HEK293 (cell line): ENCODE results near the gene HRG.
"Not testable (repeated sequence)": the region's sequence is repeated elsewhere in the genome, so short reads cannot be mapped to it uniquely, and the experiment has no call there.

ENCODE experiments used
- CTCF ChIA-PET: fragments of 350-600 bp; formaldehyde crosslinking; extraction: SDS; loops from one replicate; lab custom pipeline; 2021; ENCODE audit warnings: antibody characterized with exemption; lab: Yijun Ruan, JAX
- POLR2A ChIA-PET: fragments of 300-600 bp; formaldehyde crosslinking; extraction: SDS; loops from one replicate; lab custom pipeline; 2020; ENCODE audit warnings: antibody characterized with exemption, inconsistent platforms; lab: Yijun Ruan, JAX
- H3K27ac ChIP-seq: fragments of 200-500 bp; sonication (Bioruptor generic); 2 replicates; pipeline ENCODE4 v1.5.1; 2014; ENCODE audit warnings: low read depth, low read length, control low read depth, inconsistent platforms; ENCODE audit errors: extremely low read depth
- H3K36me3 ChIP-seq, 2 experiments: fragments of 200-500 bp in 1 of 2; sonication (Bioruptor generic) in 1 of 2; 1 replicate in 1 of 2; 2 replicates in 1 of 2; pipeline ENCODE4 v1.5.1; 2014 to 2017; ENCODE audit warnings: inconsistent platforms in 2 of 2, low read length in 2 of 2; ENCODE audit not compliant: control insufficient read depth in 2 of 2, insufficient read depth in 1 of 2
- H3K4me1 ChIP-seq: fragments of 200-500 bp; sonication (Bioruptor generic); 2 replicates; pipeline ENCODE4 v1.5.1; 2014; ENCODE audit warnings: mild to moderate bottlenecking, low read length, inconsistent platforms; ENCODE audit not compliant: control insufficient read depth, insufficient read depth
- H3K4me3 ChIP-seq: 2 replicates; pipeline ENCODE4 v1.5.1; 2011; ENCODE audit warnings: low read depth, mild to moderate bottlenecking, control low read depth, low read length, moderate library complexity
- H3K9me3 ChIP-seq: fragments of 200-500 bp; sonication (Bioruptor generic); 2 replicates; pipeline ENCODE4 v1.5.1; 2014; ENCODE audit warnings: low read depth, low read length, inconsistent platforms; ENCODE audit not compliant: control insufficient read depth, insufficient read depth
- EGR2 ChIP-seq: fragments of 450-650 bp; formaldehyde crosslinking; IDR thresholded peaks from 2 replicates; pipeline ENCODE4 v1.5.1; 2016; ENCODE audit warnings: low read depth, missing biosample characterization, missing genetic modification characterization
- GFI1B ChIP-seq: fragments of 450-650 bp; formaldehyde crosslinking; IDR thresholded peaks from 2 replicates; pipeline ENCODE4 v1.5.1; 2016; ENCODE audit warnings: missing biosample characterization, missing genetic modification characterization
- KLF10 ChIP-seq: fragments of 450-650 bp; IDR thresholded peaks from 2 replicates; pipeline ENCODE4 v1.5.1; 2018; ENCODE audit warnings: missing biosample characterization, mild to moderate bottlenecking, missing genetic modification characterization
- KLF16 ChIP-seq: fragments of 450-650 bp; formaldehyde crosslinking; IDR thresholded peaks from 2 replicates; pipeline ENCODE4 v1.5.1; 2017; ENCODE audit warnings: missing biosample characterization, missing genetic modification characterization
- REPIN1 ChIP-seq: fragments of 450-650 bp; formaldehyde crosslinking; IDR thresholded peaks from 2 replicates; pipeline ENCODE4 v1.5.1; 2017; ENCODE audit warnings: missing biosample characterization, missing genetic modification characterization, low read depth
- YY1 ChIP-seq: fragments of 450-650 bp; formaldehyde crosslinking; IDR thresholded peaks from 2 replicates; pipeline ENCODE4 v1.5.1; 2018; ENCODE audit warnings: missing biosample characterization, missing genetic modification characterization
- YY2 ChIP-seq: fragments of 450-650 bp; formaldehyde crosslinking; IDR thresholded peaks from 2 replicates; pipeline ENCODE4 v1.5.1; 2016; ENCODE audit warnings: missing biosample characterization, missing genetic modification characterization
- ZNF223 ChIP-seq: fragments of 450-650 bp; formaldehyde crosslinking; IDR thresholded peaks from 2 replicates; pipeline ENCODE4 v1.5.1; 2016; ENCODE audit warnings: missing biosample characterization, missing genetic modification characterization
- ZNF302 ChIP-seq: fragments of 450-650 bp; formaldehyde crosslinking; IDR thresholded peaks from 2 replicates; pipeline ENCODE4 v1.5.1; 2016; ENCODE audit warnings: missing biosample characterization, missing genetic modification characterization, low read depth
- ZNF416 ChIP-seq: fragments of 450-650 bp; formaldehyde crosslinking; IDR thresholded peaks from 2 replicates; pipeline ENCODE4 v1.5.1; 2016; ENCODE audit warnings: missing biosample characterization, missing genetic modification characterization
- ZNF549 ChIP-seq: fragments of 450-650 bp; IDR thresholded peaks from 2 replicates; pipeline ENCODE4 v1.5.1; 2018; ENCODE audit warnings: missing biosample characterization, missing genetic modification characterization, mild to moderate bottlenecking, inconsistent platforms, moderate library complexity
- ZNF555 ChIP-seq: fragments of 450-650 bp; formaldehyde crosslinking; conservative IDR thresholded peaks from 2 replicates; pipeline ENCODE4 v1.5.1; 2017; ENCODE audit warnings: missing biosample characterization, mild to moderate bottlenecking, missing genetic modification characterization, inconsistent platforms
- ZNF626 ChIP-seq: fragments of 450-650 bp; sonication (Bioruptor Pico); formaldehyde crosslinking; IDR thresholded peaks from 2 replicates; pipeline ENCODE4 v1.5.1; 2018; ENCODE audit warnings: missing biosample characterization, missing genetic modification characterization, inconsistent platforms
- ZNF629 ChIP-seq: fragments of 450-650 bp; formaldehyde crosslinking; IDR thresholded peaks from 2 replicates; pipeline ENCODE4 v1.5.1; 2017; ENCODE audit warnings: missing biosample characterization, missing genetic modification characterization
- ZNF654 ChIP-seq: fragments of 450-650 bp; formaldehyde crosslinking; IDR thresholded peaks from 2 replicates; pipeline ENCODE4 v1.5.1; 2016; ENCODE audit warnings: low read depth, missing biosample characterization, missing genetic modification characterization
- ZNF658 ChIP-seq: fragments of 450-650 bp; formaldehyde crosslinking; IDR thresholded peaks from 2 replicates; pipeline ENCODE4; 2016; ENCODE audit warnings: missing biosample characterization, missing genetic modification characterization
- ZNF701 ChIP-seq: fragments of 450-650 bp; formaldehyde crosslinking; IDR thresholded peaks from 2 replicates; pipeline ENCODE4 v1.5.1; 2016; ENCODE audit warnings: missing biosample characterization, missing genetic modification characterization
- ZNF785 ChIP-seq: fragments of 450-650 bp; formaldehyde crosslinking; IDR thresholded peaks from 2 replicates; pipeline ENCODE4 v1.5.1; 2016; ENCODE audit warnings: missing biosample characterization, missing genetic modification characterization
- ZSCAN18 ChIP-seq: fragments of 450-650 bp; formaldehyde crosslinking; IDR thresholded peaks from 2 replicates; pipeline ENCODE4 v1.5.1; 2016; ENCODE audit warnings: missing biosample characterization, missing genetic modification characterization
- TF ChIP-seq, protein P1 (sequence below): fragments of 450-650 bp; formaldehyde crosslinking; IDR thresholded peaks from 2 replicates; pipeline ENCODE4 v1.5.1; 2016; ENCODE audit warnings: missing biosample characterization, missing genetic modification characterization
- TF ChIP-seq, protein P2 (sequence below): fragments of 450-650 bp; formaldehyde crosslinking; IDR thresholded peaks from 2 replicates; pipeline ENCODE4 v1.5.1; 2016; ENCODE audit warnings: missing biosample characterization, missing genetic modification characterization, borderline replicate concordance
- TF ChIP-seq, protein P3 (sequence below): fragments of 450-650 bp; formaldehyde crosslinking; IDR thresholded peaks from 2 replicates; pipeline ENCODE4 v1.5.1; 2016; ENCODE audit warnings: missing biosample characterization, missing genetic modification characterization

Gene HRG

DNA sequence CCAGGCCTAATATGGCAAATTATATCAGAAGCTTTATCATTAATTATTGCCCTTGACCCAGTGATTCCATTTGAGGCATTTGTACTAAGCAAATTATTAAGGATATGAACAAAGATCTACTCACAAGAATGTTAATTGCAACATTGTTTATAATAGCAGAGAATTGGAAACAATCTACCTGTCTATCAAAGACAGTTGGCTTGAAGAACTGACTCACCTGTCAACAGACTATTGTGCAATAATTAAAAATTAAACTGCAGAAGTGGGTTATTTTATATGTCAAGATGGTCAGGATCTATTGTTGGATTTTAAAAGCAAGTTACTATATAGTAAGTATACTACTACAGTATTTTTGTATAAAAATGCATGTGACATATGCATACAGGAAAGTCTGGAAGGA lies 32.3 kb upstream of the HRG start:
- Histone ChIP-seq H3K36me3 (no peaks in the 10 kb centered on the region), H3K9me3 (no peaks in the 10 kb centered on the region), H3K4me1 (no peaks in the 10 kb centered on the region), H3K4me3 (no peak overlapping the region), H3K27ac (no peak overlapping the region)
- POLR2A ChIA-PET, result no interaction called here
- TF ChIP-seq ZNF302 (tag by site-specific recombination) (no peak), KLF10 (tag by site-specific recombination) (no peak), ZNF416 (tag by site-specific recombination) (no peak), ZNF629 (tag by site-specific recombination) (no peak), ZNF701 (tag by site-specific recombination) (no peak), ZSCAN18 (tag by site-specific recombination) (no peak), ZNF549 (tag by site-specific recombination) (no peak), REPIN1 (no peak), ZNF785 (tag by site-specific recombination) (no peak), EGR2 (tag by site-specific recombination) (no peak), ZNF223 (no peak), ZNF626 (tag by site-specific recombination) (no peak), YY1 (tag by site-specific recombination) (no peak)
- TF ChIP-seq, protein P1, sequence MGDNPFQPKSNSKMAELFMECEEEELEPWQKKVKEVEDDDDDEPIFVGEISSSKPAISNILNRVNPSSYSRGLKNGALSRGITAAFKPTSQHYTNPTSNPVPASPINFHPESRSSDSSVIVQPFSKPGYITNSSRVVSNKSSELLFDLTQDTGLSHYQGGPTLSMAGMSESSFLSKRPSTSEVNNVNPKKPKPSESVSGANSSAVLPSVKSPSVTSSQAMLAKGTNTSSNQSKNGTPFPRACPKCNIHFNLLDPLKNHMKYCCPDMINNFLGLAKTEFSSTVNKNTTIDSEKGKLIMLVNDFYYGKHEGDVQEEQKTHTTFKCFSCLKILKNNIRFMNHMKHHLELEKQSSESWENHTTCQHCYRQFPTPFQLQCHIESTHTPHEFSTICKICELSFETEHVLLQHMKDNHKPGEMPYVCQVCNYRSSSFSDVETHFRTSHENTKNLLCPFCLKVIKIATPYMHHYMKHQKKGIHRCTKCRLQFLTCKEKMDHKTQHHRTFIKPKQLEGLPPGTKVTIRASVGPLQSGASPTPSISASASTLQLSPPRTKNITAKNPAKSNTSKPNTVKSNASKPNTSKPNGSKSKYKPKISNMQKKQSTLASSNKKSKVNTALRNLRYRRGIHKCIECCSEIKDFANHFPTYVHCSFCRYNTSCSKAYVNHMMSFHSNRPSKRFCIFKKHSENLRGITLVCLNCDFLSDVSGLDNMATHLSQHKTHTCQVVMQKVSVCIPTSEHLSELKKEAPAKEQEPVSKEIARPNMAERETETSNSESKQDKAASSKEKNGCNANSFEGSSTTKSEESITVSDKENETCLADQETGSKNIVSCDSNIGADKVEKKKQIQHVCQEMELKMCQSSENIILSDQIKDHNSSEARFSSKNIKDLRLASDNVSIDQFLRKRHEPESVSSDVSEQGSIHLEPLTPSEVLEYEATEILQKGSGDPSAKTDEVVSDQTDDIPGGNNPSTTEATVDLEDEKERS (tag by site-specific recombination), result no peak
- CTCF ChIA-PET, result no interaction called here

DNA sequence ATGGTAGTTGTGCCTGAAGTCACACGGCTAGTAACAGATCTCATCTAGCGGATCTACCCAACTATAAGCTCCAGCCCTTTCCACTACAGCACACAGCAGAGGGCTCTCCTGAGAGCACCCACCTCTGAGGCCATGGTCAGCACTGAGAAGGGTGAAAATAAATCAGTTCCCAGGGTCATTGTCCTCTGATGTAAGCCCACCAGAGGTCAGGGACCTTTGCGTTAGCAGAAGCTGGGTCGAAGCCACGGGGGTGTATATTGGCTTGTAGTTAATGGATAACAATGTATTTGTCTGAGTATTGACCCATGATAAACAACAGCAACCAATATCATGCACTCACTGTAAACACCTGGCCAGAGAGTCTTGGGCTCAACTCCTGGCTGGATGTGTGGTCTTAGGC lies 31.6 kb upstream of the HRG start:
- CTCF ChIA-PET, result interaction anchor here (0.5 to 1.4 kb wide), 3 partner anchors 17 to 1139 kb away, joined by 3 to 5 read pairs (median 3); partner anchors contain the start of gene AHSG
- POLR2A ChIA-PET, result not testable (repeated sequence)

DNA sequence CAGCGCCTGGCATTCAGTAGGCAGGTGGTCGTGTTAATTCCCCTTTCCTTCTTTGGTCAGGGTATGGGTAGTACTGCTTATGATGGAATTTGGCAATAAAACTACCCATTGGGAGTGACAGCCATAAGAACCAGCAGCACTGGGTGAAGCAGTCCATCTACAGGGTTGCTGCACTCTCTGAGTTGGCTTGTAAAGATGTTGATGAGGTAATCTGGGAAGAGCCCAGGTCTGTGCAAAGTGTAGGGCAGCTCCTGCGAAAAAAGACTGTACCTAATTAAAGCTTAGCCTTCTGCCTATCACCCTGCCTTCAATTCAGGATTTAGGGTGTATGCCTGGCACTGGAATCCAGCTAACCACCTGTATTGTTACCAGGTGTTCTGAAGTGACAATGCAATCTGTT lies 30.3 kb upstream of the HRG start:
- no peaks in the 10 kb centered on the region for H3K36me3 ChIP-seq
- H3K9me3 ChIP-seq, result no peaks in the 10 kb centered on the region
- ChIA-PET POLR2A (no interaction called here), CTCF (interaction anchor here (1.4 kb wide), 1 partner anchor 18 kb away, joined by 5 read pairs; no protein-coding TSS in a partner anchor)
- no peak overlapping the region for H3K4me3 ChIP-seq
- H3K27ac ChIP-seq, result no peak overlapping the region
- H3K4me1 ChIP-seq, result no peaks in the 10 kb centered on the region
- TF ChIP-seq YY2 (tag by site-specific recombination) (no peak), ZNF654 (tag by site-specific recombination) (no peak), ZNF555 (no peak), KLF16 (tag by site-specific recombination) (no peak), ZNF658 (no peak), GFI1B (tag by site-specific recombination) (no peak)
- TF ChIP-seq, protein P2, sequence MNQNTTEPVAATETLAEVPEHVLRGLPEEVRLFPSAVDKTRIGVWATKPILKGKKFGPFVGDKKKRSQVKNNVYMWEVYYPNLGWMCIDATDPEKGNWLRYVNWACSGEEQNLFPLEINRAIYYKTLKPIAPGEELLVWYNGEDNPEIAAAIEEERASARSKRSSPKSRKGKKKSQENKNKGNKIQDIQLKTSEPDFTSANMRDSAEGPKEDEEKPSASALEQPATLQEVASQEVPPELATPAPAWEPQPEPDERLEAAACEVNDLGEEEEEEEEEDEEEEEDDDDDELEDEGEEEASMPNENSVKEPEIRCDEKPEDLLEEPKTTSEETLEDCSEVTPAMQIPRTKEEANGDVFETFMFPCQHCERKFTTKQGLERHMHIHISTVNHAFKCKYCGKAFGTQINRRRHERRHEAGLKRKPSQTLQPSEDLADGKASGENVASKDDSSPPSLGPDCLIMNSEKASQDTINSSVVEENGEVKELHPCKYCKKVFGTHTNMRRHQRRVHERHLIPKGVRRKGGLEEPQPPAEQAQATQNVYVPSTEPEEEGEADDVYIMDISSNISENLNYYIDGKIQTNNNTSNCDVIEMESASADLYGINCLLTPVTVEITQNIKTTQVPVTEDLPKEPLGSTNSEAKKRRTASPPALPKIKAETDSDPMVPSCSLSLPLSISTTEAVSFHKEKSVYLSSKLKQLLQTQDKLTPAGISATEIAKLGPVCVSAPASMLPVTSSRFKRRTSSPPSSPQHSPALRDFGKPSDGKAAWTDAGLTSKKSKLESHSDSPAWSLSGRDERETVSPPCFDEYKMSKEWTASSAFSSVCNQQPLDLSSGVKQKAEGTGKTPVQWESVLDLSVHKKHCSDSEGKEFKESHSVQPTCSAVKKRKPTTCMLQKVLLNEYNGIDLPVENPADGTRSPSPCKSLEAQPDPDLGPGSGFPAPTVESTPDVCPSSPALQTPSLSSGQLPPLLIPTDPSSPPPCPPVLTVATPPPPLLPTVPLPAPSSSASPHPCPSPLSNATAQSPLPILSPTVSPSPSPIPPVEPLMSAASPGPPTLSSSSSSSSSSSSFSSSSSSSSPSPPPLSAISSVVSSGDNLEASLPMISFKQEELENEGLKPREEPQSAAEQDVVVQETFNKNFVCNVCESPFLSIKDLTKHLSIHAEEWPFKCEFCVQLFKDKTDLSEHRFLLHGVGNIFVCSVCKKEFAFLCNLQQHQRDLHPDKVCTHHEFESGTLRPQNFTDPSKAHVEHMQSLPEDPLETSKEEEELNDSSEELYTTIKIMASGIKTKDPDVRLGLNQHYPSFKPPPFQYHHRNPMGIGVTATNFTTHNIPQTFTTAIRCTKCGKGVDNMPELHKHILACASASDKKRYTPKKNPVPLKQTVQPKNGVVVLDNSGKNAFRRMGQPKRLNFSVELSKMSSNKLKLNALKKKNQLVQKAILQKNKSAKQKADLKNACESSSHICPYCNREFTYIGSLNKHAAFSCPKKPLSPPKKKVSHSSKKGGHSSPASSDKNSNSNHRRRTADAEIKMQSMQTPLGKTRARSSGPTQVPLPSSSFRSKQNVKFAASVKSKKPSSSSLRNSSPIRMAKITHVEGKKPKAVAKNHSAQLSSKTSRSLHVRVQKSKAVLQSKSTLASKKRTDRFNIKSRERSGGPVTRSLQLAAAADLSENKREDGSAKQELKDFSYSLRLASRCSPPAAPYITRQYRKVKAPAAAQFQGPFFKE (tag by site-specific recombination), result no peak
- TF ChIP-seq, protein P3, sequence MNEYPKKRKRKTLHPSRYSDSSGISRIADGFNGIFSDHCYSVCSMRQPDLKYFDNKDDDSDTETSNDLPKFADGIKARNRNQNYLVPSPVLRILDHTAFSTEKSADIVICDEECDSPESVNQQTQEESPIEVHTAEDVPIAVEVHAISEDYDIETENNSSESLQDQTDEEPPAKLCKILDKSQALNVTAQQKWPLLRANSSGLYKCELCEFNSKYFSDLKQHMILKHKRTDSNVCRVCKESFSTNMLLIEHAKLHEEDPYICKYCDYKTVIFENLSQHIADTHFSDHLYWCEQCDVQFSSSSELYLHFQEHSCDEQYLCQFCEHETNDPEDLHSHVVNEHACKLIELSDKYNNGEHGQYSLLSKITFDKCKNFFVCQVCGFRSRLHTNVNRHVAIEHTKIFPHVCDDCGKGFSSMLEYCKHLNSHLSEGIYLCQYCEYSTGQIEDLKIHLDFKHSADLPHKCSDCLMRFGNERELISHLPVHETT, result no peak

More for the DNA sequence above, 31.6 kb upstream of the HRG start:
- not testable (repeated sequence) for H3K4me3 ChIP-seq, H3K9me3 ChIP-seq, H3K4me1 ChIP-seq, H3K27ac ChIP-seq, H3K36me3 ChIP-seq
